IMR-90 (cell line): Measurements from ENCODE around the gene PRKCE. TPM values are rescaled to one million over a fixed set of nuclear protein-coding genes. Genes with fewer than 3 reads are reported as not detected.

Experiments
- ATAC-seq: fragments of 200-7000 bp; cut with Tn5 transposase; 2 replicates; pipeline ENCODE4 v1.9.1; 2020; ENCODE audit warnings: low read depth, mild to moderate bottlenecking, moderate library complexity
- BruUV-seq: library from RNA; stranded (reverse); fragments of 400-500 nt; replicated peaks from 2 replicates; lab custom pipeline; 2021; lab: Mats Ljungman, UMichigan
- CTCF ChIA-PET: fragments of 300-600 bp; formaldehyde crosslinking; extraction: SDS; loops from one replicate; lab custom pipeline; 2021; ENCODE audit warnings: antibody characterized with exemption; lab: Yijun Ruan, JAX
- POLR2A ChIA-PET: fragments of 300-600 bp; sonication (Branson Sonifier 250); formaldehyde crosslinking; loops from one replicate; lab custom pipeline; 2022; ENCODE audit warnings: antibody characterized with exemption; ENCODE audit not compliant: unreplicated experiment; lab: Charles Lee
- DNase-seq: peaks from one replicate; pipeline ENCODE4 v3.0.0; 2013
- H2AFZ ChIP-seq: replicated peaks from 2 replicates; pipeline ENCODE3; 2013; ENCODE audit warnings: low read length, mild to moderate bottlenecking; ENCODE audit not compliant: poor library complexity
- H2AK5ac ChIP-seq: 2 replicates; pipeline ENCODE4 v1.6.1; 2013; ENCODE audit warnings: low read depth, low read length, inconsistent platforms
- H2AK9ac ChIP-seq: replicated peaks from 2 replicates; pipeline ENCODE3; 2013; ENCODE audit warnings: mild to moderate bottlenecking, low read depth, low read length, moderate library complexity; ENCODE audit not compliant: poor library complexity
- H2BK120ac ChIP-seq: 2 replicates; pipeline ENCODE4 v1.6.1; 2013; ENCODE audit warnings: low read depth, low read length, inconsistent platforms
- H2BK15ac ChIP-seq: 3 replicates; pipeline ENCODE4 v1.6.1; 2013; ENCODE audit warnings: low read depth, low read length, inconsistent platforms
- H2BK20ac ChIP-seq: 2 replicates; pipeline ENCODE4 v1.6.1; 2013; ENCODE audit warnings: low read depth, mild to moderate bottlenecking, inconsistent platforms, low read length, moderate library complexity
- H2BK5ac ChIP-seq: 2 replicates; pipeline ENCODE4 v1.6.1; 2013; ENCODE audit warnings: mild to moderate bottlenecking, low read depth, low read length, inconsistent platforms; ENCODE audit not compliant: poor library complexity, severe bottlenecking
- H3K14ac ChIP-seq: replicated peaks from 2 replicates; pipeline ENCODE4 v1.6.1; 2013; ENCODE audit warnings: low read depth, low read length, inconsistent platforms
- H3K18ac ChIP-seq: 2 replicates; pipeline ENCODE4 v1.6.1; 2013; ENCODE audit warnings: low read depth, low read length, control low read depth
- H3K23ac ChIP-seq: 2 replicates; pipeline ENCODE4 v1.6.1; 2013; ENCODE audit warnings: low read depth, low read length, inconsistent platforms
- H3K27ac ChIP-seq: 2 replicates; pipeline ENCODE4 v1.5.1; 2013; ENCODE audit warnings: mild to moderate bottlenecking, control low read depth, low read length; ENCODE audit not compliant: insufficient read depth
- H3K27me3 ChIP-seq: 2 replicates; pipeline ENCODE4 v1.6.1; 2013; ENCODE audit warnings: low read length; ENCODE audit not compliant: control insufficient read depth, insufficient read depth
- H3K36me3 ChIP-seq: 2 replicates; pipeline ENCODE4 v1.6.1; 2013; ENCODE audit warnings: low read length, mixed read lengths; ENCODE audit not compliant: control insufficient read depth, insufficient read depth
- H3K4ac ChIP-seq: 2 replicates; pipeline ENCODE4 v1.6.1; 2013; ENCODE audit warnings: low read depth, low read length, inconsistent platforms
- H3K4me1 ChIP-seq: 2 replicates; pipeline ENCODE4 v1.6.1; 2013; ENCODE audit warnings: low read length, mixed read lengths; ENCODE audit not compliant: control insufficient read depth, insufficient read depth
- H3K4me2 ChIP-seq: 2 replicates; pipeline ENCODE4 v1.6.1; 2013; ENCODE audit warnings: low read depth, mild to moderate bottlenecking, control low read depth, low read length, moderate library complexity
- H3K4me3 ChIP-seq: 2 replicates; pipeline ENCODE4 v1.5.1; 2013; ENCODE audit warnings: low read depth, mild to moderate bottlenecking, control low read depth, low read length, moderate library complexity; ENCODE audit not compliant: insufficient read depth
- H3K56ac ChIP-seq: 2 replicates; pipeline ENCODE4 v1.6.1; 2013; ENCODE audit warnings: low read length, inconsistent platforms; ENCODE audit not compliant: insufficient read depth; ENCODE audit errors: extremely low read depth
- H3K79me1 ChIP-seq, 2 experiments: 2 replicates each; pipeline ENCODE4 v1.6.1; 2013; ENCODE audit warnings: low read length in 2 of 2, inconsistent platforms in 1 of 2, low read depth in 1 of 2
- H3K9ac ChIP-seq: 2 replicates; pipeline ENCODE4 v1.6.1; 2013; ENCODE audit warnings: low read depth, low read length, control low read depth
- H3K9me1 ChIP-seq: 2 replicates; pipeline ENCODE4 v1.6.1; 2013; ENCODE audit warnings: low read length, inconsistent platforms; ENCODE audit not compliant: insufficient read depth
- H3K9me3 ChIP-seq: 2 replicates; pipeline ENCODE4 v1.6.1; 2013; ENCODE audit warnings: low read length; ENCODE audit not compliant: control insufficient read depth, insufficient read depth
- H4K20me1 ChIP-seq: 2 replicates; pipeline ENCODE4 v1.6.1; 2013; ENCODE audit warnings: low read length, inconsistent platforms; ENCODE audit not compliant: insufficient read depth
- H4K5ac ChIP-seq: 2 replicates; pipeline ENCODE4 v1.6.1; 2013; ENCODE audit warnings: mild to moderate bottlenecking, low read depth, low read length, control low read depth
- H4K8ac ChIP-seq, 2 experiments: 2 replicates each; pipeline ENCODE4 v1.6.1; 2013; ENCODE audit warnings: low read depth in 2 of 2, low read length in 2 of 2, control low read depth in 1 of 2, inconsistent platforms in 1 of 2
- H4K91ac ChIP-seq: 2 replicates; pipeline ENCODE4 v1.6.1; 2013; ENCODE audit warnings: low read depth, low read length, inconsistent platforms; ENCODE audit not compliant: insufficient read depth
- CEBPB ChIP-seq: IDR thresholded peaks from 2 replicates; pipeline ENCODE4 v1.6.1; 2012; ENCODE audit warnings: low read depth, low read length, improper control_type of control experiment
- MAFK ChIP-seq: IDR thresholded peaks from 2 replicates; pipeline ENCODE4 v1.6.1; 2012; ENCODE audit warnings: low read depth, low read length, improper control_type of control experiment
- NFE2L2 ChIP-seq: fragments of 150-350 bp; IDR thresholded peaks from 2 replicates; pipeline ENCODE4 v1.6.1; 2016; ENCODE audit warnings: low read depth, mild to moderate bottlenecking, low read length
- POLR2A ChIP-seq: IDR thresholded peaks from 2 replicates; pipeline ENCODE4 v1.6.1; 2012; ENCODE audit warnings: mild to moderate bottlenecking, low read depth, low read length
- WGBS, 2 experiments: methylation state at CpG; one replicate each; pipeline versions ENCODE4 v1.1.5 to v1.1.7; 2013; ENCODE audit warnings: missing lambda C conversion rate in 2 of 2; ENCODE audit not compliant: insufficient read length in 1 of 2; ENCODE audit errors: extremely low coverage in 2 of 2; 5-methylcytosine and 5-hydroxymethylcytosine counted together
- dilution Hi-C: fragments of 300-500 bp; cut with HindIII; formaldehyde crosslinking; loops from one replicate; pipeline ENCODE4 v1.14.3; 2018; ENCODE audit warnings: low sequenced_read_pairs; ENCODE audit not compliant: unreplicated experiment
- in situ Hi-C: fragments of 300-500 bp; cut with MboI; formaldehyde crosslinking; loops from 3 replicates; pipeline ENCODE4 v1.14.3; 2019; ENCODE audit warnings: low sequenced_read_pairs, inconsistent platforms, mixed read lengths
- intact Hi-C: fragments of 100-400 bp; cut with micrococcal nuclease; formaldehyde crosslinking; loops from 2 replicates; pipeline ENCODE4 v1.10.0; 2022
- polyA plus RNA-seq, 3 experiments: library from polyadenylated mRNA; depleted of rRNA; stranded (reverse); fragments of >200 nt; gene quantifications; 2 replicates each; pipeline ENCODE4 v1.2.3, GENCODE V29; 2012; ENCODE audit warnings: low replicate concordance in 1 of 3
- total RNA-seq: library from RNA; depleted of rRNA; stranded (reverse); fragments of >200 nt; gene quantifications from 2 replicates; pipeline ENCODE4 v1.2.3, GENCODE V29; 2012
- TF ChIP-seq, protein P1 (sequence below): fragments of 150-350 bp; IDR thresholded peaks from 2 replicates; pipeline ENCODE4 v1.6.1; 2017; ENCODE audit warnings: mild to moderate bottlenecking, antibody characterized with exemption, low read length, low read depth

Gene PRKCE
- total and polyA plus RNA-seq, 2 of the 4 experiments (the other 2 are of a cell fraction), result 8.1 to 32.4 TPM

DNA sequence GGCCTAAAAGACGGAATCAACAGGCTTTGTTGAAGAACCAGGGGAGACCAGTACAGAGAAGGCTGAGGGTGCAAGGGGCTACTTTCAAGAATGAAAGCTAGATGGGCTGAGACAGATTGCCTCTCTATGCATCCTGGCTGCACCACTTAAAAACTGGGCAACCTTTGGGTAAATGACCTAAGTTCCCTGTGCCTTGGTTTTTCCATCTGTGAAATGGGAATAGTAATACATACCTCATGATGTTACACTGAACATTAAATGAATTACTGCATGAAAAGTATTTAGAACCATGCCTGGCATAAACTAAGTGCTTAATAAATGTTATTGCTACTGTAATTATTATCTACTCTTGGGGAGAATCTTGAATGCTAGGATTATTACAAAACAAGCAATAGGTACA, 106.5 kb downstream of the PRKCE start:
- no peaks in the 10 kb centered on the region for H3K9me3 ChIP-seq
- no peaks in the 10 kb centered on the region for H3K36me3 ChIP-seq
- DNase-seq (no peak), ATAC-seq (no peak)
- no peak overlapping the region for H3K14ac ChIP-seq
- WGBS, 2 experiments, result 30% methylated on average over 1 of the region's 1 CpG; no CpG with 5 or more reads in 1 of the 2 experiments
- H3K27ac ChIP-seq, result no peak overlapping the region
- TF ChIP-seq MAFK, result no peak
- TF ChIP-seq, protein P1, sequence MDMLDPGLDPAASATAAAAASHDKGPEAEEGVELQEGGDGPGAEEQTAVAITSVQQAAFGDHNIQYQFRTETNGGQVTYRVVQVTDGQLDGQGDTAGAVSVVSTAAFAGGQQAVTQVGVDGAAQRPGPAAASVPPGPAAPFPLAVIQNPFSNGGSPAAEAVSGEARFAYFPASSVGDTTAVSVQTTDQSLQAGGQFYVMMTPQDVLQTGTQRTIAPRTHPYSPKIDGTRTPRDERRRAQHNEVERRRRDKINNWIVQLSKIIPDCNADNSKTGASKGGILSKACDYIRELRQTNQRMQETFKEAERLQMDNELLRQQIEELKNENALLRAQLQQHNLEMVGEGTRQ, result no peak
- no peak for TF ChIP-seq CEBPB
- no peak for TF ChIP-seq POLR2A
- TF ChIP-seq NFE2L2, result no peak
- in situ Hi-C loops, result no loop called here
- no peak overlapping the region for H2AFZ ChIP-seq
- no peak overlapping the region; the same call in 1 of the 2 replicates for H2AK5ac ChIP-seq
- H3K18ac ChIP-seq, result no peak overlapping the region
- dilution Hi-C loops, result no loop called here
- no peak overlapping the region for H2BK5ac ChIP-seq
- no peak overlapping the region for H3K4ac ChIP-seq
- H3K4me1 ChIP-seq, result peaks cover 17% of the 10 kb centered on the region
- no peak overlapping the region for H2BK120ac ChIP-seq
- H3K4me2 ChIP-seq, result no peak overlapping the region
- no TSS peak for BruUV-seq
- peaks cover 28% of the 10 kb centered on the region for H3K9me1 ChIP-seq
- POLR2A ChIA-PET, result no interaction called here
- H3K79me1 ChIP-seq, result peaks cover 20 to 43% of the 10 kb centered on the region in 2 experiments
- H3K9ac ChIP-seq, result no peak overlapping the region
- CTCF ChIA-PET, result no interaction called here
- no peak overlapping the region for H4K8ac ChIP-seq
- H3K56ac ChIP-seq, result no peak overlapping the region
- H2BK20ac ChIP-seq, result no peak overlapping the region
- intact Hi-C loops, result loop anchor here (5.0 kb wide), 1 partner anchor 106 kb away; the partner anchor contains the start of gene PRKCE
- H2BK15ac ChIP-seq, result no peak overlapping the region
- H4K5ac ChIP-seq, result no peak overlapping the region
- H4K20me1 ChIP-seq, result peaks cover 24% of the 10 kb centered on the region
- H2AK9ac ChIP-seq, result no peak overlapping the region
- no peaks in the 10 kb centered on the region for H3K27me3 ChIP-seq
- H4K91ac ChIP-seq, result no peak overlapping the region
- H3K4me3 ChIP-seq, result no peak overlapping the region
- H3K23ac ChIP-seq, result no peak overlapping the region
